Left lobe of liver (tissue), 2 donors: ENCODE data around the gene ALKBH5. TPM values are rescaled to one million over a fixed set of nuclear protein-coding genes. Genes with fewer than 3 reads are reported as not detected.
A peak's percentile ranks its signal among the peaks of the same experiment; 100 is the strongest.

Experiments
- ATAC-seq: fragments of 200-7000 bp; cut with Tn5 transposase; one replicate; pipeline ENCODE4 v1.9.1; 2020; ENCODE audit warnings: mild to moderate bottlenecking, moderate library complexity
- DNase-seq: peaks from one replicate; pipeline ENCODE4 v3.0.0-alpha.2; 2020; ENCODE audit warnings: low spot score
- total RNA-seq: library from RNA; stranded (reverse); gene quantifications from one replicate; pipeline ENCODE4 v1.2.1, GENCODE V29; 2021
- donor health status: DM: no; HTN: no; CAD: no; lungs with moderate emphysema.
- donor health status: DM: no; HTN: yes; CAD: no.

Gene ALKBH5
- total RNA-seq, 1 donor from 2014 or later, result 69.2 TPM

DNA sequence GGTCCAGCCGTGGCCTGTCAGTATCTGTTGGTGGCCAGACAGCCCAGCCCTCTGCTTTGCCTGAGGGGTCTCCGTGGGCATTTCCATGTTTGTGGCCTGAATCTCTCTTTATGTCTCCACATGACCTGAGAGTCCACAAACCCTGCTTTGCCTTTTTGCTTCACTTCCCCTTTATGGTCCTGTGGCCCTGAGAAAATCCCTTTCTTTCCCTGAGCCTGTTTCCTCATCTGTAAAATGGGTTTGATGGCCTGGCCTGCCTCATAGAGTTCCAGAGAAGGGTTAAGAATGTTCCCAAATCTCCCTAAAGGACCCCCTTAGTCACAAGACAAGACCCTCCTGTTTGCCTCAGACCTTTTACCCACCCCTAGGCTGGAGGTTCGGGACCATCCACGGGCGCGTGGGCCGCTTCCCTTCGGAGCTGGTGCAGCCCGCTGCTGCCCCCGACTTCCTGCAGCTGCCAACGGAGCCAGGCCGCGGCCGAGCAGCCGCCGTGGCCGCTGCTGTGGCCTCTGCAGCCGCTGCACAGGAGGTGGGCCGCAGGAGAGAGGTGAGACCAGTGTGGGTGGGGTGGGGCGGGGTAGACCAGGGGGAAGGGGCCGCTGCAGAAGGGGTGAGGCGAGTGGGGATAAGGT is 26.2 kb upstream of the ALKBH5 start:
- no peak for ATAC-seq
- DNase-seq, result no peak

DNA sequence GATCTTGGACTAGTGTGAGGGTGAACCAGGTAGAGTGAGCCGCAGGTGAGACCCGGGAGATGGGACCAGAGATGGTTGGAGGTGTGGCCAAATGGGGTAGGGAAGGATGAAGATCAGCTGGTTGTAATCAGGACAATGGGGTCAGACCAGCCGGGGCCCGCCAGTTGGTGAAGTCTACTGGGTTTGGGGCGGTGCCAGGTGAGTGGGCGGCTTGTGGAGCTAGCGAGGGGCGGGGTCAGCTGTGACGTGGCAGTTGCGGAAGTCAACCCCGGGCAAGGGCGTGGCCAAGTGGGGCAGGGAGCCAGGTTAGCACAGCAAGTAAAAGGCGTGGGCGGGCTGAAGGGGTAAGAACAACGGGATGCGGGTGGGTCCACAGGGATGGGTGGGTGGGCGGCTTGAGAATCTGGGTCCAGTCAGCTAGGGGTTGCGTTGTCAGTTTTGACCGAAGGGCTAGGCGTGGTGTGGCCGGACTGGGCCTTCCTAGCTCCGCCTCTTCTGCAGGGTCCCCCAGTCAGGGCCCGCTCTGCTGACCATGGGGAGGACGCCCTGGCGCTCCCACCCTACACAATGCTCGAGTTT is 25.5 kb upstream of the ALKBH5 start:
- DNase-seq, result peak; percentile 83
- ATAC-seq, result peak; percentile 48

DNA sequence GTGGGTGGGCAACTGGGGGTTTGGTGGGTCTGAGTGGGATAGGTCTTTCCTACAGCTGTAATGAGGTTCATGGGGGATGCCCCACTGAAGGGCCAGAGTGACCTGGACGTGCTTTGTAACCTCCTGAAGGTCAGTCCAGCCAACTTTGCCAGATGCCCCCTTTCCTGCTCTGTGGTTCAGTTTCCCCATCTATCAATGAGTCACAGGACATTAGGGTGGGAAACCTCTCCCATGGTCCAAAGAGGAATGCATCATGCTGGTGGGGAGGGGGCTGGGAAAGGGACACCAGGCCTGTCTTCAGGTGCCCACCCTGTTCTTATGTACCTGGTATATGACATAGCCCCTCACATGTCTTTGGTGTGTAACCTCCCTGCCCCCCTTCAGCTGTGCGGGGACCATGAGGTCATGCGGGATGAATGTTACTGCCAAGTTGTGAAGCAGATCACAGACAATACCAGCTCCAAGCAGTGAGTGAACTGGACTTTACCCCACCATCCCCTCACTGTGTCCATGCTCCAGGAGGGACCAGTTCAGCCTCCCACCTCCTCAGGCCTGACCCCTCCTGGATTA is 24.0 kb upstream of the ALKBH5 start:
- no peak for DNase-seq
- no peak for ATAC-seq

- ATAC-seq (no peak), DNase-seq (no peak)
Observed at GRCh38 chr17:18160128-18160856, 23.3 kb upstream of the ALKBH5 start.

GRCh38 chr17:18161207-18162145 is 22.2 kb upstream of the ALKBH5 start:
- no peak for DNase-seq
- no peak for ATAC-seq

GRCh38 chr17:18163547-18163946 is 20.1 kb upstream of the ALKBH5 start:
- DNase-seq, result no peak
- ATAC-seq, result no peak

DNA sequence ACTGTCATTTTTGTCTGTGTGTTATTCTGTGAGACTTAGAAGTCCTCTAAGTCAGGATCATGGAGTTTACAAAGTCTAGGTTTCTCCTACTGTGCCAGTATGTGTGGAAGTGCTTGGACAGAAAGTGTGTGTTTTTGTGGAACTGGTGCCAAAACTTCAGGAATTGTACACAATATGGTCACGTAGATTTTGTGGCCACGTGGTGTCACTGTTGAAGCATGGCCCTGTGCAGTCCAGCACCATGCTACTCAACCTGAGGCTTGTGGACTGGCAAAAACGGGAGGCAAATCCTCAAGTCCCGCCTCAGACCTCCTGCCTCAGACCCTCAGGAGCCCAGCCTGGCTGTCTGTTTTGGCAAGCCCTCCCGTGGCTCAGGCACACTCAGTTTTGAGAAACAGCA is 16.7 kb upstream of the ALKBH5 start:
- ATAC-seq (peak; percentile 95), DNase-seq (peak; percentile 70)

DNA sequence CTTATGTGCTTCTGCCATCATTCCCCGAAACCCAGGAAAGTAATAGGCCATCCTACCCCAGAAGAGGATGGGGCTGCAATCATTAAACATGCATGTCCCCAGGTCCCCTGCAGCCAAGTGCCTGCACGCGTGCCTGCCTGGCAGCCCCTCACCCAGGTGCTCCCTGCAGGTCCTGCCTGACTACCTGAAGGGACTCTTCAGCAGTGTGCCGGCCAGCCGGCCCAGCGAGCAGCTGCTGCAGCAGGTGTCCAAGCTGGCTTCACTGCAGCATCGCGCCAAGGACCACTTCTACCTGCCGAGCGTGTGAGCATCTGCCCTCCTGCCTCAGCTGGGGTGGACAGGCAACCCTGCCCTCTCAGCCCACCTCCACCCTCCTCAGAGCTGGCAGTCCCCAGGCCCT is 16.2 kb upstream of the ALKBH5 start:
- ATAC-seq, result no peak
- no peak for DNase-seq

- ATAC-seq (no peak), DNase-seq (no peak)
Observed at GRCh38 chr17:18172531-18173278, 10.9 kb upstream of the ALKBH5 start.

DNA sequence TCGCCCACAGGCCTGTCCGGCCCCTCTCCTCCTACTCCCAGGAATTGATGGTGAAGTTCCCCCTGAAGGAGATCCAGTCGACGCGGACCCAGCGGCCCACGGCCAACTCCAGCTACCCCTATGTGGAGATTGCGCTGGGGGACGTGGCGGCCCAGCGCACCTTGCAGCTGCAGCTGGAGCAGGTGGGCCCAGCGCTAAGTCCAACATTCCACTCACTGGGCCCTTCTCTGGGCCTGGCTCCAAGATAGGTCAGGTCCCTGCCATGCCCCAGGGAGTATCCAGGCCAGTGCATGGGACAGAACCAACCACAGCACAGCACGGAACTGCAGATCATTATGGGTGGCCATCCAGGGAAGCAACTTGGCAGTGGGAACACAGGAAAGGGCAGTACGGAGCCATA is 9.9 kb upstream of the ALKBH5 start:
- peak; percentile 92 for ATAC-seq
- DNase-seq, result peak; percentile 78

DNA sequence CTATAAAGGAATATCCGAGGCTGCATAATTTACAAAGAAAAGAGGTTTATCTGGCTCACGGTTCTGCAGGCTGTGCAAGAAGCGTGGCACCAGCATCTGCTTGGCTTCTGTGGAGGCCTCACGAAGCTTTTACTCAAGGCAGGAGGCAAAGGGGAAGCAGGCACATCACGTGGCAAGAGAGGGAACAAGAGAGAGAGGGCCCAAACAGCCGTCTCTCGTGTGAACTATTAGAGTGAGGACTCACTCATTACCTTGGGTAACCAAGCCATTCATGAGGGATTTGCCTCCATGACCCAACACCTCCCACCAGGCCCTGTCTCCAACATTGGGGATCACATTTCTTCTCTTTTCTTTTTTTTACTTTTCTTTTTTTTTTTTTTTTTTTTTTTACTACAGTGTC is 7.5 kb upstream of the ALKBH5 start:
- ATAC-seq, result no peak
- no peak for DNase-seq

- DNase-seq (no peak), ATAC-seq (no peak)
Observed at GRCh38 chr17:18177133-18177532, 6.5 kb upstream of the ALKBH5 start.

- no peak for ATAC-seq
Observed at GRCh38 chr17:18177722-18178121, 5.9 kb upstream of the ALKBH5 start.

DNA sequence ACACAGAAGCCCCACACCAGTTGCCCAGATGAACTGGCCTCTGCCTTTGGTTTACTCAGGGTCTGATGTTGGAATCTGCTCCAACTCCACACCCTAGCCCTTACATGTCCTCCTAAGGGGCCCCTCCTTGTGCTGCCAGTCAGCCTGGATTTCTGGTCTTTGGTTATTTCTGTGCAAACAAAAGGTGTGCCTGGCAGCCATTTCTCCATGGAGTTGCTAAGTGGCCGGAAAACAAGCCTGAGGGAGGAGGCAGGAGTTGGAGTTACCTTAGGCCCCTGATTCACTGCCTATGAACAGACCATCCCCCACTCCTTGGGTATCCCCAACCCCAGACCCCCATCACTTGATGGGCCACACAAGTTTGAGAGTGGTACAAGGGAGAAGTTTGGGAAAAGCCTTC is 4.4 kb upstream of the ALKBH5 start:
- ATAC-seq (no peak), DNase-seq (no peak)

More at GRCh38 chr17:18177722-18178121, 5.9 kb upstream of the ALKBH5 start:
- DNase-seq, result no peak

GRCh38 chr17:18179804-18180203 is 3.8 kb upstream of the ALKBH5 start:
- DNase-seq, result no peak

GRCh38 chr17:18181358-18181757 is 2.3 kb upstream of the ALKBH5 start:
- no peak for DNase-seq
- no peak for ATAC-seq

More at GRCh38 chr17:18179804-18180203, 3.8 kb upstream of the ALKBH5 start:
- ATAC-seq, result no peak

GRCh38 chr17:18182110-18182977 is 1.3 kb upstream of the ALKBH5 start:
- peak; percentile 59 for ATAC-seq
- DNase-seq, result peak; percentile 87

GRCh38 chr17:18182978-18183333 is 672 bp upstream of the ALKBH5 start:
- peak; percentile 82 for DNase-seq
- peak; percentile 46 for ATAC-seq
